Measurements from ENCODE around the gene GPX4. TPM values are rescaled to one million over a fixed set of nuclear protein-coding genes. Genes with fewer than 3 reads are reported as not detected.

Gene GPX4
- total and polyA plus RNA-seq, 9 of the 15 experiments (the other 6 are each of a cell fraction or from before 2014, with no cell fraction given), result 61.4 to 661 (median 349) TPM

GRCh38 chr19:1119475-1120217, 15.9 kb downstream of the GPX4 start:
- in situ Hi-C loops (cut with MboI), result no loop called here
- WGBS (ENCODE audit: insufficient coverage, low coverage, missing lambda C conversion rate), result 95% methylated on average over 45 of the region's 50 CpGs
- Histone ChIP-seq H3K9me1 (ENCODE audit: control insufficient read depth, insufficient read depth, low read length) (no peaks in the 10 kb centered on the region), H3K4me1 (replicated peaks in 1 of 2; ENCODE audit: control insufficient read depth in 2 of 2, insufficient read depth in 2 of 2, low read length in 2 of 2) (peaks cover 3 to 55% of the 10 kb centered on the region in 2 experiments; a peak in 3 of 5 replicates), H3K4me3 (no peak overlapping the region), H3K4me2 (ENCODE audit: insufficient read depth, low read length) (no peak overlapping the region), H3K9me3 (replicated peaks; ENCODE audit: control insufficient read depth, insufficient read depth, low read depth, low read length) (no peaks in the 10 kb centered on the region), H3K36me3 (ENCODE audit: control insufficient read depth, insufficient read depth, low read length) (peaks cover 87% of the 10 kb centered on the region), H3K9ac (ENCODE audit: insufficient read depth in 1 of 2, low read depth in 2 of 2, low read length in 2 of 2) (no peak overlapping the region), H2AFZ (ENCODE audit: low read depth, low read length) (no peak overlapping the region), H3K79me2 (ENCODE audit: control insufficient read depth, insufficient read depth, low read length) (no peaks in the 10 kb centered on the region; the same call in 2 of the 3 replicates), H3K27ac (ENCODE audit: extremely low read depth, low read depth, low read length) (no peak overlapping the region), H3K27me3 (ENCODE audit: control insufficient read depth in 2 of 2, insufficient read depth in 2 of 2, low read length in 2 of 2) (no peaks in the 10 kb centered on the region), H4K20me1 (replicated peaks; ENCODE audit: control insufficient read depth, insufficient read depth, low read length) (no peaks in the 10 kb centered on the region; the same call in 1 of the 2 replicates)
- ChIA-PET POLR2A (no interaction called here), CTCF (ENCODE audit: low intra/inter-chr PET ratio) (no interaction called here)
- FAIRE-seq, result no peak
- intact Hi-C loops (cut with micrococcal nuclease), result no loop called here
- no peak for ATAC-seq
- TF ChIP-seq HNRNPUL1 (IDR thresholded peaks at IDR 0.05; ENCODE audit: low read length) (no peak), RBM22 (IDR thresholded peaks at IDR 0.05; ENCODE audit: low read depth, low read length, poor library complexity, severe bottlenecking) (peak; percentile 77), POLR2G (IDR thresholded peaks at IDR 0.05; ENCODE audit: low read depth, low read length) (peak; percentile 57)
- no peak for DNase-seq (ENCODE audit: extremely low read depth in 1 of 4, low spot score in 3 of 4)
- no TSS peak for BruUV-seq (replicated peaks)

GRCh38 chr19:1121395-1121794, 17.6 kb downstream of the GPX4 start:
- Histone ChIP-seq H3K27me3 (ENCODE audit: control insufficient read depth in 2 of 2, insufficient read depth in 2 of 2, low read length in 2 of 2) (no peaks in the 10 kb centered on the region), H4K20me1 (replicated peaks; ENCODE audit: control insufficient read depth, insufficient read depth, low read length) (no peaks in the 10 kb centered on the region; the same call in 1 of the 2 replicates), H3K9me3 (replicated peaks; ENCODE audit: control insufficient read depth, insufficient read depth, low read depth, low read length) (no peaks in the 10 kb centered on the region), H3K9me1 (ENCODE audit: control insufficient read depth, insufficient read depth, low read length) (no peaks in the 10 kb centered on the region), H3K9ac (ENCODE audit: insufficient read depth in 1 of 2, low read depth in 2 of 2, low read length in 2 of 2) (peak overlapping the region in 1 of 2 experiments; percentile 23; a peak in 1 of 4 replicates), H3K4me3 (no peak overlapping the region), H3K36me3 (ENCODE audit: control insufficient read depth, insufficient read depth, low read length) (peaks cover 87% of the 10 kb centered on the region), H3K27ac (ENCODE audit: extremely low read depth, low read depth, low read length) (no peak overlapping the region), H3K4me2 (ENCODE audit: insufficient read depth, low read length) (no peak overlapping the region), H3K79me2 (ENCODE audit: control insufficient read depth, insufficient read depth, low read length) (no peaks in the 10 kb centered on the region; the same call in 2 of the 3 replicates), H3K4me1 (replicated peaks in 1 of 2; ENCODE audit: control insufficient read depth in 2 of 2, insufficient read depth in 2 of 2, low read length in 2 of 2) (peaks cover 6 to 60% of the 10 kb centered on the region in 2 experiments; a peak in 4 of 5 replicates), H2AFZ (ENCODE audit: low read depth, low read length) (no peak overlapping the region)
- ChIA-PET CTCF (ENCODE audit: low intra/inter-chr PET ratio) (no interaction called here), POLR2A (interaction anchor here (0.5 kb wide), 1 partner anchor 49 kb away, joined by 3 read pairs; no protein-coding TSS in a partner anchor)
- BruUV-seq (replicated peaks), result no TSS peak
- FAIRE-seq (no peak), ATAC-seq (no peak), DNase-seq (ENCODE audit: extremely low read depth in 1 of 4, low spot score in 3 of 4) (no peak)
- peak; percentile 48; the same call in 1 of the 2 replicates for TF ChIP-seq POLR2G (IDR thresholded peaks at IDR 0.05; ENCODE audit: low read depth, low read length)
- no peak for TF ChIP-seq RNF2 (IDR thresholded peaks at IDR 0.05)
- TF ChIP-seq CHD1 (IDR thresholded peaks at IDR 0.05; ENCODE audit: low read length), result no peak
- TF ChIP-seq PTBP1 (IDR thresholded peaks at IDR 0.05; ENCODE audit: low read depth, low read length), result no peak
- no peak for TF ChIP-seq ZBTB26 (CRISPR knock-in tag; IDR thresholded peaks at IDR 0.05)
- no peak for TF ChIP-seq LEF1 (IDR thresholded peaks at IDR 0.05)
- WGBS (ENCODE audit: insufficient coverage, low coverage, missing lambda C conversion rate), result 92% methylated on average over 9 of the region's 10 CpGs
- in situ Hi-C loops (cut with MboI) (no loop called here), intact Hi-C loops (cut with micrococcal nuclease) (no loop called here)
